ENCODE measurements around the gene NUDT22.

The NUDT22 gene

DNA sequence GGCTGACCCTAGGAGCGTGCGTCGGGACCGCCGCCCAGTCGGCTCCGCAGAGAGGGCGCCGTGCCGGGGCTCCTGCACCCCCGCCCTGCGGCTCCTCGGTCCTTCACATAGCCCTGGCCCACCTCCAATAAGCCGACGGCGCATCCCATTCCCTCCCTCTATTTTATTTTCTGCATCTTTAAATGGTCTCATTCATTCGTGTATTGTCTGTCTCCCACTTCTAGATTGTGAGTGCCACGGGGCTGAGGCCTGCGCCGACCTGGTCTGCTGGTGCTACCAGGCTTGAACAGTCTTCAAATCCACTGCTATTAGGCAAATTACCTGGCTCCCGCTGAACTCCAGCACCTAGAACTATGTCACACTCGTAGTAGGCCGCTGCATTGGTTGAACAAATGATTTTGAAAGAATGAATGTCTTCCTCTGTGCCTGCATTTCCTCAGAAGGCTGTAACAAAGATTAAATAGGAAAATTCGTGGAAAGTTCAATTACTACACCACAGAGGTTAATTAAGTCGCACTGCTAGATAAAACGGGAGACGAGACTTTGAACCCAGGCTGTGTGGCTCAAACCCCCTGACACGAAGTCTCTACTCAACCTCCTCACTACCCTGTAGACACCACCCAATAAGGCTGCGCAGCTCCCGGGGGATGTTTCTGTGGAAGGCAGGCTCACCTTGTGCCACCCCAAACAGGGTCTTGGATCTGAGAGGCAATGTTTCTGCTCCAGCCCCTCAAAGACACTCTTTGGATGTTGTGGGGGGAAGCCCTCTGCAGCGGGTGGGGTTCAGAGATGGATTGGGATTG, 21.9 kb downstream of the NUDT22 start:
- peak overlapping the region; percentile 86 to 89 for H3K9ac ChIP-seq (ENCODE audit: low read depth in 1 of 2, low read length in 2 of 2)

GRCh38 chr11:64248578-64248977, 22.5 kb downstream of the NUDT22 start:
- H3K36me3 ChIP-seq (ENCODE audit: control insufficient read depth in 2 of 2, insufficient read depth in 2 of 2, low read length in 2 of 2): peaks cover 1 to 2% of the 10 kb centered on the region in 2 donors
- no peak overlapping the region for H3K27ac ChIP-seq (ENCODE audit: low read depth in 2 of 2, low read length in 2 of 2)

More for the DNA sequence above, 21.9 kb downstream of the NUDT22 start:
- Histone ChIP-seq H3K9me3 (ENCODE audit: control insufficient read depth in 2 of 2, low read length in 2 of 2) (no peaks in the 10 kb centered on the region), H3K4me3 (ENCODE audit: low read length in 2 of 2) (peak overlapping the region; percentile 95 to 97), H3K27me3 (ENCODE audit: control insufficient read depth in 2 of 2, insufficient read depth in 2 of 2, low read length in 2 of 2) (no peaks in the 10 kb centered on the region), H3K4me1 (ENCODE audit: control insufficient read depth in 2 of 2, insufficient read depth in 2 of 2, low read length in 2 of 2) (peaks cover 35 to 42% of the 10 kb centered on the region in 2 donors), H3K36me3 (ENCODE audit: control insufficient read depth in 2 of 2, insufficient read depth in 2 of 2, low read length in 2 of 2) (peaks cover 7% of the 10 kb centered on the region in 2 donors), H3K27ac (ENCODE audit: low read depth in 2 of 2, low read length in 2 of 2) (peak overlapping the region; percentile 92 to 95)

GRCh38 chr11:64249038-64249437, 23.0 kb downstream of the NUDT22 start:
- Histone ChIP-seq H3K9ac (ENCODE audit: low read depth in 1 of 2, low read length in 2 of 2) (no peak overlapping the region), H3K27ac (ENCODE audit: low read depth in 2 of 2, low read length in 2 of 2) (no peak overlapping the region), H3K4me1 (ENCODE audit: control insufficient read depth in 2 of 2, insufficient read depth in 2 of 2, low read length in 2 of 2) (peaks cover 41 to 42% of the 10 kb centered on the region in 2 donors), H3K27me3 (ENCODE audit: control insufficient read depth in 2 of 2, insufficient read depth in 2 of 2, low read length in 2 of 2) (no peaks in the 10 kb centered on the region), H3K9me3 (ENCODE audit: control insufficient read depth in 2 of 2, low read length in 2 of 2) (no peaks in the 10 kb centered on the region), H3K36me3 (ENCODE audit: control insufficient read depth in 2 of 2, insufficient read depth in 2 of 2, low read length in 2 of 2) (no peaks in the 10 kb centered on the region), H3K4me3 (ENCODE audit: low read length in 2 of 2) (no peak overlapping the region)

More at GRCh38 chr11:64248578-64248977, 22.5 kb downstream of the NUDT22 start:
- Histone ChIP-seq H3K4me3 (ENCODE audit: low read length in 2 of 2) (no peak overlapping the region), H3K4me1 (ENCODE audit: control insufficient read depth in 2 of 2, insufficient read depth in 2 of 2, low read length in 2 of 2) (peaks cover 38 to 42% of the 10 kb centered on the region in 2 donors), H3K27me3 (ENCODE audit: control insufficient read depth in 2 of 2, insufficient read depth in 2 of 2, low read length in 2 of 2) (no peaks in the 10 kb centered on the region), H3K9ac (ENCODE audit: low read depth in 1 of 2, low read length in 2 of 2) (no peak overlapping the region), H3K9me3 (ENCODE audit: control insufficient read depth in 2 of 2, low read length in 2 of 2) (no peaks in the 10 kb centered on the region)

- H3K27me3 ChIP-seq (ENCODE audit: control insufficient read depth in 2 of 2, insufficient read depth in 2 of 2, low read length in 2 of 2): no peaks in the 10 kb centered on the region
- no peak overlapping the region for H3K4me3 ChIP-seq (ENCODE audit: low read length in 2 of 2)
- H3K9me3 ChIP-seq (ENCODE audit: control insufficient read depth in 2 of 2, low read length in 2 of 2): no peaks in the 10 kb centered on the region
- no peak overlapping the region for H3K9ac ChIP-seq (ENCODE audit: low read depth in 1 of 2, low read length in 2 of 2)
- peaks cover 41 to 42% of the 10 kb centered on the region in 2 donors for H3K4me1 ChIP-seq (ENCODE audit: control insufficient read depth in 2 of 2, insufficient read depth in 2 of 2, low read length in 2 of 2)
- no peak overlapping the region for H3K27ac ChIP-seq (ENCODE audit: low read depth in 2 of 2, low read length in 2 of 2)
- peaks cover 4% of the 10 kb centered on the region in 2 donors for H3K36me3 ChIP-seq (ENCODE audit: control insufficient read depth in 2 of 2, insufficient read depth in 2 of 2, low read length in 2 of 2)
These were observed 23.7 kb downstream of the NUDT22 start for GRCh38 chr11:64249563-64250414.

- Histone ChIP-seq H3K27ac (ENCODE audit: low read depth in 2 of 2, low read length in 2 of 2) (no peak overlapping the region), H3K9ac (ENCODE audit: low read depth in 1 of 2, low read length in 2 of 2) (peak overlapping the region in 1 of 2 donors; percentile 76), H3K9me3 (ENCODE audit: control insufficient read depth in 2 of 2, low read length in 2 of 2) (no peaks in the 10 kb centered on the region), H3K4me1 (ENCODE audit: control insufficient read depth in 2 of 2, insufficient read depth in 2 of 2, low read length in 2 of 2) (peaks cover 35 to 36% of the 10 kb centered on the region in 2 donors), H3K27me3 (ENCODE audit: control insufficient read depth in 2 of 2, insufficient read depth in 2 of 2, low read length in 2 of 2) (no peaks in the 10 kb centered on the region), H3K4me3 (ENCODE audit: low read length in 2 of 2) (peak overlapping the region; percentile 73), H3K36me3 (ENCODE audit: control insufficient read depth in 2 of 2, insufficient read depth in 2 of 2, low read length in 2 of 2) (peaks cover 11% of the 10 kb centered on the region in 2 donors)
These were observed 24.4 kb downstream of the NUDT22 start for GRCh38 chr11:64250415-64251015.

- peak within 1 kb of the TSS; percentile 84 to 93 for H3K9ac ChIP-seq (ENCODE audit: low read depth in 1 of 2, low read length in 2 of 2)
- peaks cover 17% of the 10 kb centered on the region in 2 donors for H3K36me3 ChIP-seq (ENCODE audit: control insufficient read depth in 2 of 2, insufficient read depth in 2 of 2, low read length in 2 of 2)
- H3K4me3 ChIP-seq (ENCODE audit: low read length in 2 of 2): peak within 1 kb of the TSS; percentile 81 to 85
- H3K4me1 ChIP-seq (ENCODE audit: control insufficient read depth in 2 of 2, insufficient read depth in 2 of 2, low read length in 2 of 2): peaks cover 30% of the 10 kb centered on the region in 2 donors
- no peaks in the 10 kb centered on the region for H3K9me3 ChIP-seq (ENCODE audit: control insufficient read depth in 2 of 2, low read length in 2 of 2)
- H3K27me3 ChIP-seq (ENCODE audit: control insufficient read depth in 2 of 2, insufficient read depth in 2 of 2, low read length in 2 of 2): no peaks in the 10 kb centered on the region
- peak within 1 kb of the TSS; percentile 85 to 86 for H3K27ac ChIP-seq (ENCODE audit: low read depth in 2 of 2, low read length in 2 of 2)
These were observed 25.1 kb downstream of the NUDT22 start, which contains the start of gene PLCB3 for GRCh38 chr11:64251016-64251752. TSS of gene PLCB3 (plus strand) at chr11:64251530. CDS start at chr11:64251650, 120 bp downstream.

- peak overlapping the region; percentile 85 to 86 for H3K27ac ChIP-seq (ENCODE audit: low read depth in 2 of 2, low read length in 2 of 2)
- H3K36me3 ChIP-seq (ENCODE audit: control insufficient read depth in 2 of 2, insufficient read depth in 2 of 2, low read length in 2 of 2): peaks cover 22% of the 10 kb centered on the region in 2 donors
- peak overlapping the region; percentile 81 to 85 for H3K4me3 ChIP-seq (ENCODE audit: low read length in 2 of 2)
- no peaks in the 10 kb centered on the region for H3K9me3 ChIP-seq (ENCODE audit: control insufficient read depth in 2 of 2, low read length in 2 of 2)
- H3K4me1 ChIP-seq (ENCODE audit: control insufficient read depth in 2 of 2, insufficient read depth in 2 of 2, low read length in 2 of 2): peaks cover 30% of the 10 kb centered on the region in 2 donors
- H3K9ac ChIP-seq (ENCODE audit: low read depth in 1 of 2, low read length in 2 of 2): peak overlapping the region; percentile 84 to 93
- H3K27me3 ChIP-seq (ENCODE audit: control insufficient read depth in 2 of 2, insufficient read depth in 2 of 2, low read length in 2 of 2): no peaks in the 10 kb centered on the region
These were observed 25.6 kb downstream of the NUDT22 start for GRCh38 chr11:64251753-64252002.

- Histone ChIP-seq H3K9ac (ENCODE audit: low read depth in 1 of 2, low read length in 2 of 2) (peak overlapping the region; percentile 84 to 93), H3K4me1 (ENCODE audit: control insufficient read depth in 2 of 2, insufficient read depth in 2 of 2, low read length in 2 of 2) (peaks cover 26 to 30% of the 10 kb centered on the region in 2 donors), H3K9me3 (ENCODE audit: control insufficient read depth in 2 of 2, low read length in 2 of 2) (no peaks in the 10 kb centered on the region), H3K4me3 (ENCODE audit: low read length in 2 of 2) (peak overlapping the region; percentile 81 to 85), H3K36me3 (ENCODE audit: control insufficient read depth in 2 of 2, insufficient read depth in 2 of 2, low read length in 2 of 2) (peaks cover 22 to 23% of the 10 kb centered on the region in 2 donors), H3K27ac (ENCODE audit: low read depth in 2 of 2, low read length in 2 of 2) (peak overlapping the region; percentile 85 to 86), H3K27me3 (ENCODE audit: control insufficient read depth in 2 of 2, insufficient read depth in 2 of 2, low read length in 2 of 2) (no peaks in the 10 kb centered on the region)
These were observed 26.2 kb downstream of the NUDT22 start for GRCh38 chr11:64252003-64252872.

DNA sequence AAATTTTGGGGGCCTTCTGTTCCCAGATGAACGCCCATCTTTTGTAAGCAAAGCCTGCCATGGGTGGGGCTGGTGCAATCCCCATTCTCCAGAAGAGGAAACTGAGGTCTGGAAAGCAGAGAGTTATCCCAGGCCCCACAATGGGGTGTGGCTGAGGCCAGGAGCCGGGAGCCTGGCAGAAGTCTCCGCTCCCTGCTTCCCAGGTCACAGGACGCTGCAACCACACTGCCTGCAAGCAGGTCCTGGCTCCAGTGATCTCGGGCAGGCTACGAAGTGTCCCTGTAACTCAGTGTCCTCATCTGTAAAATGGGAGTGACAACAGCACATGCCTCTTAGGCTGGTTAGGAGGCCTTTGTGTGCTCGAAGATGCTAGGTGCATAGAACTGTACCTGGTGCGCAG, 27.0 kb downstream of the NUDT22 start:
- peaks cover 22 to 27% of the 10 kb centered on the region in 2 donors for H3K36me3 ChIP-seq (ENCODE audit: control insufficient read depth in 2 of 2, insufficient read depth in 2 of 2, low read length in 2 of 2)
- H3K27ac ChIP-seq (ENCODE audit: low read depth in 2 of 2, low read length in 2 of 2): peak overlapping the region in 1 of 2 donors; percentile 85
- H3K27me3 ChIP-seq (ENCODE audit: control insufficient read depth in 2 of 2, insufficient read depth in 2 of 2, low read length in 2 of 2): no peaks in the 10 kb centered on the region
- H3K4me3 ChIP-seq (ENCODE audit: low read length in 2 of 2): peak overlapping the region; percentile 37 to 81
- H3K9me3 ChIP-seq (ENCODE audit: control insufficient read depth in 2 of 2, low read length in 2 of 2): no peaks in the 10 kb centered on the region
- H3K4me1 ChIP-seq (ENCODE audit: control insufficient read depth in 2 of 2, insufficient read depth in 2 of 2, low read length in 2 of 2): peaks cover 20 to 25% of the 10 kb centered on the region in 2 donors
- H3K9ac ChIP-seq (ENCODE audit: low read depth in 1 of 2, low read length in 2 of 2): peak overlapping the region in 1 of 2 donors; percentile 57

Measured in mucosa of rectum (tissue), 2 donors.